WTC11 (cell line): ENCODE measurements around the gene SLC2A4RG.

Source experiments
- ATF3 ChIP-seq: sonication (generic); formaldehyde crosslinking; conservative IDR thresholded peaks from 2 replicates; pipeline ENCODE4 v1.8.1; 2022; ENCODE audit warnings: mild to moderate bottlenecking, missing genetic modification reagents
- CTCF ChIP-seq: fragments of 200-600 bp; IDR thresholded peaks from 2 replicates; pipeline ENCODE4 v1.8.0; 2022; ENCODE audit warnings: antibody characterized with exemption
- MAX ChIP-seq: sonication (generic); formaldehyde crosslinking; IDR thresholded peaks from 2 replicates; pipeline ENCODE4 v1.8.0; 2022; ENCODE audit warnings: mild to moderate bottlenecking, missing genetic modification reagents
- NFATC4 ChIP-seq: fragments of 250-450 bp; sonication (Bioruptor Pico); IDR thresholded peaks from 2 replicates; pipeline ENCODE4 v1.9.0; 2021; ENCODE audit warnings: mild to moderate bottlenecking

- TF ChIP-seq CTCF (no peak), NFATC4 (no peak), MAX (CRISPR knock-in tag) (no peak), ATF3 (CRISPR knock-in tag) (no peak)
Observed at GRCh38 chr20:63698739-63699465, 40.7 kb upstream of the SLC2A4RG start.
